HUDEP-2 (cell line): ENCODE data around the gene KRTAP6-2.

Experiments
- DNase-seq, 76 experiments: peaks; one replicate each; lab custom pipeline; 2025; ENCODE audit not compliant: unreplicated experiment in 76 of 76; lab: John Stamatoyannopoulos, UW

Gene KRTAP6-2

DNA sequence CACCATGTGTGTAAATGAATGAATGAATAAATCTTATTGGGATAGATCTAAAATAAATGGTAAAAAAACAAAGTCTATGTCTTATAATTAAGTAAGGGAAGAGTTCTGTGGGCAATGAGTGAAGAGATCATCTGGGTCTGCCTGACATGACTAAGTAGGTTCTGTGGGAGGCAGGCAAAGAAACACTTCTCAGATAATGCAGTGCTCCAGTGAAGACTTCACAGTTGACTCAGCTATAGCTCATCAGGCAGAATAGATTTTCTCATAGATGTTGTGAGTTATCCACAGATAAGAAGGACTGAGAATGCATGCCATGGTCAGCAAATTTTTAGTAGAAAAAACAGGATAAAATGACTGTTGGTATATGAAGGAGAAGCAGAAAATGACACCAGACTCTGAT is 20.9 kb downstream of the KRTAP6-2 start:
- no peak for DNase-seq

DNA sequence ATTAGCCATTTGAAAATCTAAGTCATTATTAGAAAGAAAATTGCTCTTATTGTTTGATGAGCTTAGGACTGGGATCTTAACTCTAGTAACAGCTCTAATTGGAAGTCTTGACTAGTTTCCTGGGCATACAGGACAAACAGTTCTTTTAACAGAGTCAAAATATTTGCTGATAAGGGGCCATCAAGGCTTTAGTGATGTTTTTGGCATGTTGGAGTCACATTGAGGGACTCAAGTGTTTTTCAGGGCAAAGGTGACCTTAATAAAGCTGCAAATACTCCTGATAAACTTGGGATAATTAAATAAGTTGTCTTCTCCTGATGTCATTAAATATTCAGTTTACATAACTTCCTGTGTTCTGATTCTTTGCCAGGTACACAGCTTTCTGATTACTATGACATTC is 31.1 kb downstream of the KRTAP6-2 start:
- DNase-seq, result no peak

GRCh38 chr21:30563630-30564029 is 35.1 kb downstream of the KRTAP6-2 start:
- DNase-seq, result no peak

DNA sequence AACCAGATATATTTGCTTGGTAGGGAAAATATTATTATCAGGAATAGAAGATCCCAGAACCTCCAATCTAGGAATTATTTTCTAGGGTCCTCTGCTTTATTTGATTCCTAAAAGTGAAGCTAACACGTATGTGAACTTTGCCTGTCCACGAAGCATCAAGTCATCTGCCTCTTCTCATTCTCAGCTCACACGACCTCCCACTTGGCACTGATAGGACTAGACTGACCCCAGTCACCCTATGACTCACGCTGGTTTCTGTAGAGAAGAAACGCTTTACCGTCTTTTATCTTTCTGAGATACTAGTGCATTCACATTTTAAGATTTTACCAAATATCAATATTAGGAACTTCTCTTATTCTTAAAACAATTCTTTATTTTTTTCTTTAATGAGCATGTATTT is 35.6 kb downstream of the KRTAP6-2 start:
- DNase-seq, result no peak

DNA sequence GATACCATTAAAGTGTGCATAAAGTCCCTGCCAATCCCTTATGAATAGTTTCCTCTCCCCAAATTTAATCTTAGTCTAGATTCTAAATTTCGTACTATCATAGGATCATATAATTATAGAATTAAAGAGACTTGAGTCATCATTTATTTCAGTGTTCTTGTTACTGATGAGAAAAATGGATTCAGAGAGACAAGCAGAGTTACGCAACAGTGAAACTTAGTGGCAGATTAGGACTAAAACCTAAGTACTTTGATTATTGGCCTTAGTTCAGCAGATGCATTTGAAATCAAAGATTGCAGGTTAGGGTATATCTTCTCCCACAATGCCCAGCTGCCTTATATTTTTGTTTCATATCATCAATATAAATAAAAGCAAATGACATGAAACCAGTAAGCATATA is 36.7 kb downstream of the KRTAP6-2 start:
- DNase-seq, result no peak

- no peak for DNase-seq
Measured at GRCh38 chr21:30561264-30561895, 37.3 kb downstream of the KRTAP6-2 start, which contains the start of gene KRTAP19-7. Gene KRTAP19-7, minus strand, starts transcription at chr21:30561314. Its CDS starts 25 bp downstream, at chr21:30561289.

DNA sequence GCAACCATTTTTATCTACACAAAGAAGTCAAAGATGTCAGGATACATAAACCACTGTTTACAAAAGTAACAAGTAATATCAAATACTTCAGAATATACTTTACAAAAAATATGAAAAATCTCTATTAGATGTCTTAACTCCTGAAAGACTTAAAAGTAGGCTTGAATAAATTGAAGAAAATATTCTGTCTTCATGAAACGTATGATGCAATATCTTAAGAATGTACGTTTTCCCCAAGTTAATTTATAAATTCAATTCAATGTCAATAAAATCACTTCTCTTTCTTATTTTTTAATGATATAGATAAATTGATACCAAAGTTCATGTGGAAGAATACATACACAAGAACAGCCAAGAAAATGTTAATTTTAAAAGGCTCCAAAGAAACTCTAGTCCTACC is 43.6 kb downstream of the KRTAP6-2 start:
- DNase-seq, result no peak

GRCh38 chr21:30552782-30553181 is 45.9 kb downstream of the KRTAP6-2 start:
- no peak for DNase-seq
